ENCODE data around the gene SYCP2.

Gene SYCP2

DNA sequence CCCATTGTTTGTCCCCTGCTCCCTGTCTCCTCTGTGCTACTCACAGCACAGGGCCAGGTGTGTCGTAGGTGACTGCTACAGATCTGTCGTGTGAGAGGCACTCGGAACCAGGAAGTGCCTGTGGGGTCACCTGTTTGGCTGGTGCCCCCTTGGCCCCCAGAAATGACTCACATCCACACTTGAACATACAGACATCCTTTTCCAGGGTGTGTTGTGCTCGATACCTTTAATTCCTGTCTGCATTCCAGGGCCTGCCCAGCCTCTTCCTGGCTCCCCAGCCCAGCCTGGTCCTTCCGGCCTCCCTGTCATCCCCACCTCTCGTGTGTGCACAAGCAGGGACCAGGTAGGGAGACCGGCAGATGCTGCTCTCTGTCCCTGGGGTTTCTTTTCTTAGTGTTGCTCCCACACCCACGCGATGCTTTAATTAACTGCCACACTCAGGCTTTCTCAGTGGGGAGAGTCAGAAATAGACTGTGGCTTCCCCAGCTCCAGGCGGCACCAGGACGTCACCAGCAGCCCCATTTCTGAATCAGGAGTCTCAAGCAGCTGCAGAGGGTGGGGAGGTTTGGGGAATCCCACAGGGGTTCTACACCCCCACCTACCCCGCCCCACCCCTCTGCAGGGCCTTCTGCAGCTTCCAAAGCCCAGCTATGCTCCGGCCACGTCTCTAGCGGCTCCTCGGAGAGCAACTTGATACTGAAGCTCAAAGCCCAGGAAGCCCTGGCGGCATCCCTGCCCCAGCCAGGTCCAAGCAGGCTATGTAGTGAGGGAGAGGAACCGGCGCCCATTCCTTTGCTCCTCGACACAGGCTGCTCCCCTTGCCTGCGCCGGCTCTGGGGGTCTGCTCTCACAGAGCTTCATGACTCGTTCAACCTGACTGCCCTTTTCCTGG lies 102.2 kb downstream of the SYCP2 start:
- 83% methylated on average over 22 of the region's 23 CpGs for WGBS
- no peak overlapping the region for H2BK5ac ChIP-seq (ENCODE audit: low read depth, low read length, poor library complexity, severe bottlenecking)
- no peak overlapping the region for H2AFZ ChIP-seq (ENCODE audit: low read depth, low read length)

DNA sequence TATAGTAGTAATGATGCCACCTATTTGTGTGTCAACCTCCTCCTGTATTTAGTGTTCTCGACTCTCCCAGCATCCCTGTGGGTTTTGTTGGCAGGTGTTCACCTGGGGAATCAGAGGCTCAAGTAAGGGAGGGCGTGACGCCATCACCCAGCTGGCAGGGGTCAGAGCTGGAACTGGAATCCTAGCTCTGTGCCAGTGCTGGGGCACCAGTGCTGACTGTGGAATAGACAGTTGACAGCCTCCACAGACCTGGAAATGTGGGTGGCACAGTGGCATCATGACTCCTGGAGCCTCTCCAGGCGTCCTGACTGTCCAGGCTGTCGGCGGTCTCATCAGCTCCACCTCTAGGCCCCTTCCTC lies 102.8 kb downstream of the SYCP2 start:
- Histone ChIP-seq H2BK15ac (ENCODE audit: low read depth, poor library complexity, severe bottlenecking) (no peak overlapping the region), H2AK5ac (ENCODE audit: low read length, severe bottlenecking) (no peak overlapping the region), H2BK12ac (ENCODE audit: low read length in 2 of 2) (no peak overlapping the region), H3K4me1 (ENCODE audit: control insufficient read depth, insufficient read depth, low read depth, low read length) (peaks cover under 1% of the 10 kb centered on the region), H3K9me3 (ENCODE audit: control insufficient read depth, low read length) (no peaks in the 10 kb centered on the region), H2AFZ (ENCODE audit: low read depth, low read length) (no peak overlapping the region), H3K18ac (ENCODE audit: low read depth in 1 of 2, low read length in 2 of 2) (no peak overlapping the region), H4K91ac (ENCODE audit: low read length) (no peak overlapping the region), H3K23ac (ENCODE audit: low read length in 2 of 2) (no peak overlapping the region), H3K4ac (ENCODE audit: low read depth in 1 of 2, low read length in 2 of 2) (no peak overlapping the region), H3K4me2 (ENCODE audit: low read length, poor library complexity, severe bottlenecking) (no peak overlapping the region), H3K9ac (ENCODE audit: low read length) (no peak overlapping the region), H3K14ac (ENCODE audit: low read length in 2 of 2) (no peak overlapping the region), H3K27me3 (ENCODE audit: control insufficient read depth in 1 of 2, insufficient read depth in 1 of 2, low read length in 2 of 2) (peaks cover 0 to 59% of the 10 kb centered on the region in 2 experiments), H3K79me1 (replicated peaks; ENCODE audit: low read length, poor library complexity, severe bottlenecking) (no peaks in the 10 kb centered on the region), H3K4me3 (ENCODE audit: insufficient read depth in 1 of 2, low read depth in 1 of 2, low read length in 2 of 2) (no peak overlapping the region), H2BK120ac (ENCODE audit: low read depth, low read length) (no peak overlapping the region), H3K27ac (ENCODE audit: low read length, poor library complexity, severe bottlenecking) (no peak overlapping the region), H4K8ac (ENCODE audit: low read length) (no peak overlapping the region), H2BK5ac (ENCODE audit: low read depth, low read length, poor library complexity, severe bottlenecking) (no peak overlapping the region), H3K36me3 (ENCODE audit: control insufficient read depth in 1 of 2, insufficient read depth in 2 of 2, low read depth in 1 of 2, low read length in 2 of 2) (no peaks in the 10 kb centered on the region)
- no peak for DNase-seq
- WGBS, result 77% methylated on average over 6 of the region's 6 CpGs

More for the DNA sequence above, 102.2 kb downstream of the SYCP2 start:
- no peak overlapping the region for H3K9ac ChIP-seq (ENCODE audit: low read length)
- no peak overlapping the region for H4K8ac ChIP-seq (ENCODE audit: low read length)
- no peak overlapping the region for H2BK12ac ChIP-seq (ENCODE audit: low read length in 2 of 2)
- H2AK5ac ChIP-seq (ENCODE audit: low read length, severe bottlenecking), result no peak overlapping the region
- no peak overlapping the region for H3K4me2 ChIP-seq (ENCODE audit: low read length, poor library complexity, severe bottlenecking)
- H3K9me3 ChIP-seq (ENCODE audit: control insufficient read depth, low read length), result no peaks in the 10 kb centered on the region
- H2BK120ac ChIP-seq (ENCODE audit: low read depth, low read length), result no peak overlapping the region
- no peak overlapping the region for H3K18ac ChIP-seq (ENCODE audit: low read depth in 1 of 2, low read length in 2 of 2)
- peaks cover 3% of the 10 kb centered on the region for H3K4me1 ChIP-seq (ENCODE audit: control insufficient read depth, insufficient read depth, low read depth, low read length)
- no peak overlapping the region for H3K4ac ChIP-seq (ENCODE audit: low read depth in 1 of 2, low read length in 2 of 2)
- no peak for DNase-seq
- no peaks in the 10 kb centered on the region for H3K79me1 ChIP-seq (replicated peaks; ENCODE audit: low read length, poor library complexity, severe bottlenecking)
- H4K91ac ChIP-seq (ENCODE audit: low read length), result no peak overlapping the region
- no peaks in the 10 kb centered on the region for H3K36me3 ChIP-seq (ENCODE audit: control insufficient read depth in 1 of 2, insufficient read depth in 2 of 2, low read depth in 1 of 2, low read length in 2 of 2)
- no peak overlapping the region for H3K27ac ChIP-seq (ENCODE audit: low read length, poor library complexity, severe bottlenecking)
- no peak overlapping the region for H3K14ac ChIP-seq (ENCODE audit: low read length in 2 of 2)
- no peak overlapping the region for H3K4me3 ChIP-seq (ENCODE audit: insufficient read depth in 1 of 2, low read depth in 1 of 2, low read length in 2 of 2)
- H3K27me3 ChIP-seq (ENCODE audit: control insufficient read depth in 1 of 2, insufficient read depth in 1 of 2, low read length in 2 of 2), result peaks cover 6 to 62% of the 10 kb centered on the region in 2 experiments
- no peak overlapping the region for H2BK15ac ChIP-seq (ENCODE audit: low read depth, poor library complexity, severe bottlenecking)
- no peak overlapping the region for H3K23ac ChIP-seq (ENCODE audit: low read length in 2 of 2)

DNA sequence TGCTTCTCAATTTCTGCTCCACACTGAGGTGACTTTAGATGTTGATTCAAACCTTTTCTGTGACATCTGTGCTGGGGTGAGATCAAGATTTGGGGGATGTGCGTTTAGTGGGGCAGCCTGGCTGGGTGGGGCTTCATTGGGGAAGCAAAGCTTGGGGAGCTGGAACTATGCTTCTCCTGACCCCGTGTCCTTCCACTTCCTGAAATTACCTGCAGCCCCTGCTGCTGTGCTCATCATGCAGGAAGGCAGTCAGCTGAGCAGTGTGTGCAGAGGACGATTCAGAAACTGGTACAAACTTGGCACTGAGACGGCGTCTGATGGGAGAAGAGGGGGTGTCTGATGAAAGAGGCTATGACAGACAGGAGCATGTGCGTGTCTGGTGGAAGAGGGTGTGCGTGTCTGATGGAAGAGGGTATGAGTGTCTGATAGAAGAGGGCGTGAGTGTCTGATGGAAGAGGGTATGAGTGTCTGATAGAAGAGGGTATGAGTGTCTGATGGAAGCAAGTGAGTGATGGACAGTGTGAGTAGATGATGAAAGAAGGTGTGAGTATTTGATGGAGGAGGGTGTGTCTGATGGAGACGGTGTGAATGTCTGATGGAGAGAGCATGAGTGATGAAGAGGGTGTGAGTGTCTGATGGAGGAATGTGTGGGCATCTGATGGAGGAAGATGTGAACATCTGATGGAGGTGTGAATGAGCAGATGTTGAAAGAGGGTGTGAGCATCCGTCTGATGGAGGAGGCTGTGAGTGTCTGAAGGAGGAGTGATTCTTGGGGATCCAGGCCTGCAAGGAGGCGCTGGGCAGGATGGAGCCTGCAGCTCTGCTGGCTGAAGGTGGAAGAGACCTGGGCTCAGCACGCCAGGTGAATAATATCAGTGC lies 103.4 kb downstream of the SYCP2 start:
- H4K91ac ChIP-seq (ENCODE audit: low read length), result no peak overlapping the region
- WGBS, result 63% methylated on average over 12 of the region's 12 CpGs
- H3K23ac ChIP-seq (ENCODE audit: low read length in 2 of 2), result no peak overlapping the region
- no peak overlapping the region for H2AFZ ChIP-seq (ENCODE audit: low read depth, low read length)
- no peaks in the 10 kb centered on the region for H3K4me1 ChIP-seq (ENCODE audit: control insufficient read depth, insufficient read depth, low read depth, low read length)
- H3K14ac ChIP-seq (ENCODE audit: low read length in 2 of 2), result no peak overlapping the region
- H3K4me2 ChIP-seq (ENCODE audit: low read length, poor library complexity, severe bottlenecking), result no peak overlapping the region
- H3K4me3 ChIP-seq (ENCODE audit: insufficient read depth in 1 of 2, low read depth in 1 of 2, low read length in 2 of 2), result no peak overlapping the region
- no peak overlapping the region for H3K4ac ChIP-seq (ENCODE audit: low read depth in 1 of 2, low read length in 2 of 2)
- no peak for DNase-seq
- H3K9me3 ChIP-seq (ENCODE audit: control insufficient read depth, low read length), result no peaks in the 10 kb centered on the region
- H2BK12ac ChIP-seq (ENCODE audit: low read length in 2 of 2), result no peak overlapping the region
- no peaks in the 10 kb centered on the region for H3K79me1 ChIP-seq (replicated peaks; ENCODE audit: low read length, poor library complexity, severe bottlenecking)
- H2BK5ac ChIP-seq (ENCODE audit: low read depth, low read length, poor library complexity, severe bottlenecking), result no peak overlapping the region
- H2BK120ac ChIP-seq (ENCODE audit: low read depth, low read length), result no peak overlapping the region
- no peak overlapping the region for H4K8ac ChIP-seq (ENCODE audit: low read length)
- H3K18ac ChIP-seq (ENCODE audit: low read depth in 1 of 2, low read length in 2 of 2), result no peak overlapping the region
- H2AK5ac ChIP-seq (ENCODE audit: low read length, severe bottlenecking), result no peak overlapping the region
- peaks cover 0 to 59% of the 10 kb centered on the region in 2 experiments for H3K27me3 ChIP-seq (ENCODE audit: control insufficient read depth in 1 of 2, insufficient read depth in 1 of 2, low read length in 2 of 2)
- H2BK15ac ChIP-seq (ENCODE audit: low read depth, poor library complexity, severe bottlenecking), result no peak overlapping the region
- H3K27ac ChIP-seq (ENCODE audit: low read length, poor library complexity, severe bottlenecking), result no peak overlapping the region
- H3K9ac ChIP-seq (ENCODE audit: low read length), result no peak overlapping the region
- no peaks in the 10 kb centered on the region for H3K36me3 ChIP-seq (ENCODE audit: control insufficient read depth in 1 of 2, insufficient read depth in 2 of 2, low read depth in 1 of 2, low read length in 2 of 2)

Data from mesenchymal stem cell (in vitro differentiated cells and primary cell).